OCI-LY3 (cell line): Measurements from ENCODE around the gene DNASE2B.
"Not testable (repeated sequence)": the region's sequence is repeated elsewhere in the genome, so short reads cannot be mapped to it uniquely, and the experiment has no call there.

Experiments used
- H2AFZ ChIP-seq: fragments of 200-600, 300-600 bp; shearing (Covaris generic); 2 replicates; pipeline ENCODE4 v1.6.0; 2014; ENCODE audit warnings: antibody characterized with exemption, low read depth, low read length
- H3K27ac ChIP-seq: fragments of 200-600, 300-600 bp; sonication (generic); 2 replicates; pipeline ENCODE4 v1.5.1; 2014; ENCODE audit warnings: mild to moderate bottlenecking, low read length, moderate library complexity, mixed read lengths
- H3K27me3 ChIP-seq: fragments of 200-600, 300-600 bp; sonication (generic); 2 replicates; pipeline ENCODE4 v1.6.1; 2014; ENCODE audit warnings: low read depth, low read length, mixed read lengths
- H3K36me3 ChIP-seq: fragments of 200-600, 300-600 bp; sonication (generic); replicated peaks from 2 replicates; pipeline ENCODE3; 2014; ENCODE audit warnings: low read depth, low read length, mixed read lengths
- H3K4me1 ChIP-seq: fragments of 300-600, 200-600 bp; sonication (generic); 2 replicates; pipeline ENCODE4 v1.6.1; 2014; ENCODE audit warnings: low read length, mixed read lengths
- H3K4me2 ChIP-seq: fragments of 200-600, 300-600 bp; sonication (generic); 2 replicates; pipeline ENCODE4 v1.6.1; 2014; ENCODE audit warnings: low read length, mixed read lengths
- H3K4me3 ChIP-seq: fragments of 300-600, 200-600 bp; sonication (generic); 2 replicates; pipeline ENCODE4 v1.5.1; 2014; ENCODE audit warnings: antibody characterized with exemption, mild to moderate bottlenecking, low read length, moderate library complexity
- H3K79me2 ChIP-seq: fragments of 300-600, 200-600 bp; shearing (Covaris generic); 2 replicates; pipeline ENCODE4 v1.6.1; 2014; ENCODE audit warnings: mild to moderate bottlenecking, low read length, mixed read lengths
- H3K9ac ChIP-seq: fragments of 300-600, 200-600 bp; shearing (Covaris generic); 2 replicates; pipeline ENCODE4 v1.6.0; 2014; ENCODE audit warnings: mild to moderate bottlenecking, low read length, moderate library complexity
- H3K9me3 ChIP-seq: fragments of 200-600, 300-600 bp; shearing (Covaris generic); 2 replicates; pipeline ENCODE4 v1.6.1; 2014; ENCODE audit warnings: low read length, mixed read lengths; ENCODE audit not compliant: insufficient read depth
- H4K20me1 ChIP-seq: fragments of 200-600, 300-600 bp; sonication (generic); 2 replicates; pipeline ENCODE4 v1.6.1; 2016; ENCODE audit warnings: low read length, mixed read lengths; ENCODE audit not compliant: insufficient read depth
- CTCF ChIP-seq: fragments of 200-600, 300-600 bp; sonication (generic); IDR thresholded peaks from 2 replicates; pipeline ENCODE4 v1.5.1; 2014; ENCODE audit warnings: antibody characterized with exemption, low read length, low read depth
- EZH2phosphoT487 ChIP-seq: fragments of 200-600 bp; shearing (Covaris generic); IDR thresholded peaks from 2 replicates; pipeline ENCODE4 v1.6.1; 2018; ENCODE audit warnings: antibody characterized with exemption, mixed run types, low read depth

Gene DNASE2B

DNA sequence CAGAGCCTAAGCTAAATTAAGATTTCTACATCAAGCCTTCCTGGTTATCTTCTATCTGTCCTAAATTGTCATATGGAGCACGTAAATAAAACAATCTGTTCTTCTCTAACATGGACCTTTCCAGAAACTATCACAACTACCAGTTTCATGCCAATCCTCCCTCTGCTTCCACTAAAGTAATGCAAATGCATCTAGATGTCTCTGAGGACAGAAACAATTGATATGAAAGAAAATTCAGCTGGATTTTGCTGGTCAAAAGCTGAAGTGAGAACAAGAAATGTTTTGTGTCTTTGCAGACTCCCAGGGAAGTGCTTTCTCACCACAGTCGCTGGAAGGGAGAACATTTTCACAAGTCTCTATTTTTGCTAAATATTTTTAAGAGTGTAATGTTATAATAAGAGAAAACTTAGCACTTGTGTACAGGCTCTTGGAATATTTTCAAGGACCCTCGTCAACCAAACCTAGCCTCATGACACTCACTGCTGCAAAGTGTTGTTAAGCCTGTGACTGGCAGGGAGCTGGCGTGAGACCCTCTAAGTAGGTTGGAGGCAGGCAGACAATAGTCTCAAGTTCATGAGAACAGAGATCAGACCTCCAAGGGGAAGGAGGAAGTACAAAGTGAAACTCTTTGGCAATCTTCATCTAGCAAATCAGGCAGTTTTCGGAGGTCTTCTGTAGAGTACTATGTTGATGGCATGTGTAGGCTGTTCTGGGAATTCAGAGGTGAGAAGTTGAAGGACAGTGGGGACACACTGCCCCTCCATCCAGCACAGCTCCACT is 38.8 kb downstream of the DNASE2B start:
- Histone ChIP-seq H3K9me3 (no peaks in the 10 kb centered on the region), H3K36me3 (no peaks in the 10 kb centered on the region), H3K4me3 (peak overlapping the region; percentile 50), H3K4me2 (peak overlapping the region; percentile 60), H3K79me2 (no peaks in the 10 kb centered on the region), H3K4me1 (peaks cover 26% of the 10 kb centered on the region), H3K27me3 (no peaks in the 10 kb centered on the region), H2AFZ (peak overlapping the region; percentile 88), H3K9ac (peak overlapping the region; percentile 24; the same call in 1 of the 2 replicates), H3K27ac (no peak overlapping the region), H4K20me1 (no peaks in the 10 kb centered on the region)
- TF ChIP-seq EZH2phosphoT487: no peak
- TF ChIP-seq CTCF: no peak

- TF ChIP-seq CTCF: peak; percentile 69
- TF ChIP-seq EZH2phosphoT487: no peak
- Histone ChIP-seq H3K36me3 (no peaks in the 10 kb centered on the region), H3K79me2 (no peaks in the 10 kb centered on the region), H4K20me1 (no peaks in the 10 kb centered on the region), H3K27me3 (no peaks in the 10 kb centered on the region), H3K9me3 (no peaks in the 10 kb centered on the region), H3K4me3 (peak overlapping the region; percentile 49), H3K27ac (peak overlapping the region; percentile 30), H3K9ac (no peak overlapping the region), H2AFZ (peak overlapping the region; percentile 76), H3K4me2 (peak overlapping the region; percentile 71), H3K4me1 (peaks cover 20% of the 10 kb centered on the region)
Measured at GRCh38 chr1:84442256-84442655, 44.0 kb downstream of the DNASE2B start.

GRCh38 chr1:84442747-84443646 is 44.7 kb downstream of the DNASE2B start:
- not testable (repeated sequence) for H4K20me1 ChIP-seq, H3K36me3 ChIP-seq, H3K27me3 ChIP-seq, H3K79me2 ChIP-seq, H3K9me3 ChIP-seq, H3K9ac ChIP-seq
- Histone ChIP-seq H3K4me2 (peak overlapping the region; percentile 71), H3K4me1 (peaks cover 14% of the 10 kb centered on the region), H3K27ac (peak overlapping the region; percentile 30), H2AFZ (peak overlapping the region; percentile 76), H3K4me3 (peak overlapping the region; percentile 49)

DNA sequence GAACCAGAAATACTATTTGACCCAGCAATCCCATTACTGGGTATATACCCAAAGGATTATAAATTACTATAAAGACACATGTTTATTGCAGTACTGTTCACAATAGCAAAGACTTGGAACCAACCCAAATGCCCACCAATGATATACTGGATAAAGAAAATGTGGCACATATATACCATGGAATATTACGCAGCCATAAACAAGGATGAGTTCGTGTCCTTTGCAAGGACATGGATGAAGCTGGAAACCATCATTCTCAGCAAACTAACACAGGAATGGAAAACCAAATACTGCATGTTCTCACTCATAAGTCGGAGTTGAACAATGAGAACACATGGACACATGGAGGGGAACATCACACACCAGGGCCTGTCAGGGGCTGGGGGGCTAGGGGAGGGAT is 50.4 kb downstream of the DNASE2B start:
- not testable (repeated sequence) for H2AFZ ChIP-seq, H3K79me2 ChIP-seq, H3K27ac ChIP-seq, H3K4me1 ChIP-seq, H3K27me3 ChIP-seq, H3K9me3 ChIP-seq, H3K4me2 ChIP-seq, H3K4me3 ChIP-seq, H3K36me3 ChIP-seq, H3K9ac ChIP-seq, H4K20me1 ChIP-seq

DNA sequence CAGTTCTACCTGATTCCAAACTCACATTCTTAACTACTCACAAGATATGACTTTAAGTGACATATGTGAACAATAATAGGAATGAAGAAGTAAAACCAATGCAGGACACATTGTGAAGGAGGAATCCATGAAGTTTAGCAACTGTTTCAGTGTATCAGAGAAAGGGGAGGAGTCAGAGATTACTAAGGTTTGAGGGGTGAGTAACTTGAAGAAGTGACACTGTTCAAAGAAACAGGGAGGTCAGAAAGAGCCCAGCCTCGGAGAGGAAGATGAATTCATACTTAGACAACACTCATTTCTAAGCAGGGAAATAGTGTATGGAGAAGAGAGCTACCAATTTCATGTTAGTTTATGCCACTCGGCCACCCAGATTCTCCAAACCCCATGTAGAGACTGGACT is 52.6 kb downstream of the DNASE2B start:
- H3K27me3 ChIP-seq: no peaks in the 10 kb centered on the region
- no peak overlapping the region for H3K4me2 ChIP-seq
- H3K4me1 ChIP-seq: no peaks in the 10 kb centered on the region
- H3K9me3 ChIP-seq: no peaks in the 10 kb centered on the region
- no peak overlapping the region for H3K27ac ChIP-seq
- no peaks in the 10 kb centered on the region for H3K79me2 ChIP-seq
- TF ChIP-seq EZH2phosphoT487: no peak
- H3K36me3 ChIP-seq: no peaks in the 10 kb centered on the region
- H2AFZ ChIP-seq: no peak overlapping the region
- no peak overlapping the region for H3K9ac ChIP-seq
- H4K20me1 ChIP-seq: no peaks in the 10 kb centered on the region
- no peak overlapping the region for H3K4me3 ChIP-seq
